SKM-1 (cell line): ENCODE results near the gene CFAP161.
A peak's percentile ranks its signal among the peaks of the same experiment; 100 is the strongest.
"Not testable (repeated sequence)": the region's sequence is repeated elsewhere in the genome, so short reads cannot be mapped to it uniquely, and the experiment has no call there.

Experiments
- DNase-seq: peaks from one replicate; lab custom pipeline; 2025; ENCODE audit not compliant: unreplicated experiment; lab: John Stamatoyannopoulos, UW

The CFAP161 gene

GRCh38 chr15:81106560-81106959, 27.5 kb upstream of the CFAP161 start:
- peak; percentile 42 for DNase-seq

DNA sequence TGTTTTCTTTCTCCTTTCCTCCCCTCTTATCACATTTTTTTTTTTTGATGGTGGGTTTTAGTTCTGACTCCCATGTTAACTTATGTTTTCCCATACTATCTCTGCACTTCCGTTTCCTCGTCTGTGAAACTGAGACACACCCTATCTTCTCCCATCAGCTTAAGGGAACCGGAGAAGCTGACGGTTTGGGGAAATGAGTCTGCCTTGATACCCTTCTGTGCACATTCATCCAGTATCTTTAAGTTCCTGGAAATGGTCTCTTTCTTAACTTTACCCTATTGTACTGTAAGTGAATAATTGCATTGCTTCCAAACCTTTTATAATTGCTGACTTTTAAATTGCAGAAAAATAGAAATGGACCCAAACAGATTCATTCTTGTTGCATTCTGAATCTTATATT, 26.2 kb upstream of the CFAP161 start:
- no peak for DNase-seq

DNA sequence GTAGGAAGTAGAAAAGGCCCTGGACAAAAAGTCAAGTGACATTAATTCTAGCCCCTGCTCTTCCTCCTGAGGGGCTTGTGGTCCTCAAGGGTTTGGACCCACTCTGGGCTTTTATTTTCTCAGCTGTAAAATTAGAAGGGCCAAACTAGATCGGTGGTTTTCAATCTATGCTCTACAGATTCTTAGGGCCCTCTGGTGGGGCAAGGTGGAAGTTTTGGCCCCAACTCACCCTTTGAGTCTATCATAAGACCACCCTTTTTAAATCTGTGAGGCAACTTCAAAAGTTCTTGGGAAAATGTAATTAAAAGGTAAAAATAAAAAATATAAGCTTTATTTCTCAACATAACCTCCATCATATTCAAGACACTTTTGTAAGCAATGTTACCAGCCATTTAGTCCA, 25.6 kb upstream of the CFAP161 start:
- DNase-seq, result no peak

DNA sequence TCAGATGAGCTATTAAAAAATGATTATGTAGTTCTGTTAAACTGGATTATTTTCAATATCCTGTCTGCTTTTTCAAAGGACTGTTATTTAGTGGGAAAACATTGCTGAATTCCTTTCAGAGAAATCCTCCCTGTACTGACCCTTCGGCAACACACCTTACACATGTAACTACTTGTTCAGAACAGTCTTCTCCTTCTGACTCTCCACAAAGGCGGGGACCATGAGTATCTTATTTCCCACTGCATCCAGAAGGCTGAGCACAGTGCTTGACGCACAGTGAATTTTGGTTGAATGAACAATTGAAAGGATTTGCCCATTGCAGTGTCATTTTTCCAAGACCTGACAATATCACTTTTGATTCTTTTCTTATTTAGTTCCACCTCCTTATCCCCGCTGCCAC, 23.1 kb upstream of the CFAP161 start:
- DNase-seq, result no peak

DNA sequence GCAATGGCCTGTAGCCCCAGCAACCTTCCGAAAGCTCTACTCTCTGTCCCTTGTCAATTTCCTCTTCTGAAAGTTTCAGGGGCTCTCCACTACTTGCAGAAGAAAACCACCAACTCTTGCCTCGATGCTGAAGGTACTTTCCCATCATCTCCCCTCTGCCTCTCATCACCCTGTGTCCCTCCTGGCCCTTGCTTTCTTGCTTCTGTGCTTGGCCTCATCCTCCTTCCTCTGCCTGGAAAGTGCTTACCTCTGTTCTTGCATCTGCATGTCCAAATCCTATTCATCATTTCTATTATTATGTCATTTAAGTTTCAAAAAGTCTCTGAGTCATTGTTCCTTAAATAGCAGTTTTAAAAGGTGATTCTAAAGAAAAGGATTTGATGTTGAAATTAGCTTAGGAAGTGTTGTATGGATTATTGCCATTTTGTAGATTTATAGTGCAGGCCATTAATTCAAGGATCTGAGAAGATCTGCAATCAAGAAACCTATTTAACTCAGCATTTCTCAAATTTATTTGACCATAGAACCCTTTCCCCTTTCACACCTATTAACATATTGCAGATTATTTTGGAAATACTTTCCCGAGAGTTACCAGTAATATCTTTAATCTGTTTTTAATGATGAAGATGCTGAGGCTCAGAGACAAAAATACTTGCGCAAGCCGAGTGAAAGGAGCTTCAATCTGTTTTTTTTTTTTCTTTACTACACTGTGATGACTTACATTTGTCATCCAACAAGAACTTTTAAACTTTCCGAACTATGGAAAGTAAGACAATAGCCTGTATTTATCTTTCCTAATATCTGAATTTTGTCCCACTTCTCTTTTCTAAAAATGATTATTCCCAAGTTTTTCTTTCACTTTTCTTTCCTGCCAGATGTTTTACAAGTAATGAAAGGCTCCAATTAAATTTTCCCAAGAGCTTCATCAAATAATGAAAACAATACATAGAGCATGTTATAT, 22.3 kb upstream of the CFAP161 start:
- DNase-seq, result no peak

DNA sequence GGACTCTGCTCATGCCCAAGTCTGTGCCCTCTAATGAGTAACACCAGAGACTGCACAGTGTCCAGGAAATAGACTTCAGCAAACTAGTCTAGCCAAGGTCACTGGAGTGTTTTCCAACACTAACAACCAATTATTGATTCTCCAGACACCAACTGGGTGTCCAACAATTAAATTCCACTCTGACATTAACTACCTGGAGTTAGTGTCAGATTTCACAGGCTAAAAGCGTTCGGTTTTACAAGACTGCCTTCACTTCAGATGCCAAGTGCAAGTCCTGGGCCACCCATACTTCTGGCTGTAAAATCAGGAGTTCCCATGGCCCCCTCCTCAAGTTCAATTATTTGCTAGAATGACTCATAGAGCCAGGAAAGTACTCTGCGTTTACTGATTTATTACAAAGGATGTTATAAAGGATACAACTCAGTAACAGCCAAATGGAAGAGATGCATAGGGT, 20.8 kb upstream of the CFAP161 start:
- no peak for DNase-seq

DNA sequence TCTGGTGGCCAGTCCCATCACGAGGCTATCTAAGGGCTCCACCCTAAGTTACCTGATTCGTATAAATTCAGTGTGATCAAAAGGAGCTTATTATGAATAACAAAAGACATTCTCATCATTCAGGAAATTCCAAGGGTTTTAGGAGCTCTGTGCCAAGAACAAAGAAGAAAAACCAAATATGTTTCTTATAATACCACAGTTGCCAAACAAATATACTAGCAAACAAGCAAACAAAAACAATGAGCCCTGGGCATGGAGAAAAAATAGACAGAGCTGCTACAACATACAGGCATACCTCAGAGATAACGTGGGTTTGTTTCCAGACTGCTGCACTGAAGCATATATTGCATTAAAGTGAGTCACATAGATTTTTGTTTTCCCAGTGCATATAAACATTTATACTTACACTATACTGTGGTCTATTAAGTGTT, 20.2 kb upstream of the CFAP161 start:
- no peak for DNase-seq

- peak; percentile 65 for DNase-seq
These were observed 18.8 kb upstream of the CFAP161 start for GRCh38 chr15:81115054-81115939.

GRCh38 chr15:81117136-81117535, 16.9 kb upstream of the CFAP161 start:
- DNase-seq, result no peak

- no peak for DNase-seq
These were observed 16.5 kb upstream of the CFAP161 start for GRCh38 chr15:81117581-81117980.

DNA sequence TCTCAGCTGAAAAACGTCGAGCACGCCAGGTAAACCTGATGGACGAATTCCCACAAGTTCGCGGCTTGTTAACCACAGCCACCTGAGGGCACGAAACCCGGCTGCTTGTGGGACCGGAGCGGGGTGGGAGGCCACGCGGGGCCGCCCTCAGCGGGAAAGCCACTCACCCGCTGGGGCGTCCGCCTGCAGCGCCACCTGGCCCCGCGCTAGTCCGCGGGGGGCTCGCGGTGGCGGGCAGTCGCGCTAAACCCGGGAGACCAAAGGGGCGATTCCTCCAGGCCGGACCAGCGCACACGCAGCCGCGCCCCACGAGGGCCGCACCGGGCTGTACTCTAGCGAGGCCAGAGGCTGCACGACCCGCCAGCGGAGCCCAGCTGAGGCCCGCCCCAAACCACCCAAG, 15.7 kb upstream of the CFAP161 start:
- no peak for DNase-seq

DNA sequence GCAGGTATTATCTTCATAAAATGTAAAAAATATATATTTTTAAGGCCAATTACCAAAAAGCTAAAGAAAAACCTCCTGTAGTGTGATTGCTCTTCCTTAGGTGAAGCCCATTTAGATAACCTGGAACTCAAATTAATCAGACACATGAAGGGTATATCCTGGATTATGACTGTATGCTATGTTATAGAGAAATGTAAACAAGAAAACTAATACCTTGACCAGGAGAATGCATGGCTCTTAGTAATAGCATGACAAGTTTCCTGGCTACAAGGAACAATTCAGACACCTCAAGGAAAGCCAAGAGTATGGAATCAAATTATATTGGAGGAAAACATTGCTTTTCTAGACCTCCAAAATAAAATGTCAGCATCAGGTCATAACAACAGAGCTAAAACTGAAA, 14.0 kb upstream of the CFAP161 start:
- no peak for DNase-seq

DNA sequence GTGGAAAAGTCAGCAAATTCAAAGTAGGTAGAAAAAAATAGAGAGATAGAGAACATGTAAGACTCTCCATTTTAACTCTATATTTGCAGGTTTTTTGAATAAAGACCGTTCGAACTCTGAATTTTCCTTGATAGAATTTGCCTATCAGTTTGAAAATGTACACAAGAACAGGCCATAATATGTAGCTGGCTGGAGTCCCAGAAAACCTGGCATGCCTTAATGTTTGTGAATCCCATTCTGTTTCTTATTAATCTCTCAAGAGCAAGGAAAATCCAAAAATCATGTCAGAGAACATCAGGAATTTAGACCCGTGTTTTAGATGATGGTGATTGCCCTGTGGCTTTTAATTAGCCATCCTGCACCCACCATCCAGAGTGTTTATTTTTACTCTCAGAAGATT, 7.2 kb upstream of the CFAP161 start:
- DNase-seq, result no peak

DNA sequence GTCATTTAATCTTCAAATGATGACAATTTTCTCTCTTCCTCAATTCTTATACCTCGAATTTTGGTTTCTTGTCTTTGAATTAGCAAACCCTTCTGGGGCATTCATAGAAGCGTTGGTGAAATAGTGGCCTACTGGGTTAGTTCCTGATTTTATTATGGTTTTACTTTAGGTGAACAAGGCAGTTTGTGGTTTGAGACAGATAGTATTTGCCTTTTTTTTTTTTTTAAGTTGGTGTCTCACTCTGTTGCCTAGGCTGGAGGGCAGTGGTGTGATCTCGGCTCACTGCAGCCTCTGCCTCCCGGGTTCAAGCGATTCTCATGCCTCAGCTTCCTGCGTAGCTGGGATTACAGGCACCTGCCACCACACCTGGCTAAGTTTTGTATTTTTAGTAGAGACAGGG, 7.4 kb downstream of the CFAP161 start:
- DNase-seq, result not testable (repeated sequence)

GRCh38 chr15:81146006-81146405, 11.9 kb downstream of the CFAP161 start:
- DNase-seq, result no peak

DNA sequence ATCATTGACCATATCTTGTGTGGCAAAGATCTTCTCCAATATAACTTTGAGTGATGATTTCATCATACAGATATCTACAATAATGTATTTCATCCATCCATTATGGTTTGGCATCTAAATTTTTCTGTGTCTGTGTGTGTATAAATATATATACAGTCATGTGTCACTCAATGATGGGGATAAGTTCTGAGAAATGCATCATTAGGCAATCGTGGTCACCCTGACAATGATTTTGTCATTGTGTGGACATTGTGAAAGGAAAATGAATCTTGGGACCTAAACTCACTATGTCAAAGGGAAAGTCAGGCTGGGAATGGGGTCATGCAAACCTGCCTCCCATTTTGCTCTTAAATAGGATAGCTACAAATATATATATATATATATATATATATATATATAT, 12.4 kb downstream of the CFAP161 start:
- DNase-seq, result no peak

GRCh38 chr15:81151389-81151788, 17.3 kb downstream of the CFAP161 start:
- no peak for DNase-seq

DNA sequence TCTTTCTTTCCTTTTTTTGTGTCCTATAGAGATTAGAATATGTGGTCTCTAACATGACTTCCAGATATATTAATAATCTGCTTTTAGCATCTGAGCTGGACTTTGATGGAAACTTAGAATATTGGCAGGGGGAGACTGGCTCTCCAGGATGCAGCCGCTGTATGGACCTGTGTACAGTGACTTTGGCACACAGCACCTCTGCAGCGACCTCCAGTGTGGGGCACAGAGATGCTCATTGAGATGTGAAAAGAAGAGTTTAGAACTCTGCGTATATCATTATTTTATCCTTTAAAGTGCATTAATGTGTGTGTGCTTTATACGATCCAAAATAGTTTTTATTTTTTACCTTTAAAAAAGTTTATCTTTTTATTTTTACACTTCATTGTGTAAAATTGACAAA, 18.3 kb downstream of the CFAP161 start:
- DNase-seq, result no peak

DNA sequence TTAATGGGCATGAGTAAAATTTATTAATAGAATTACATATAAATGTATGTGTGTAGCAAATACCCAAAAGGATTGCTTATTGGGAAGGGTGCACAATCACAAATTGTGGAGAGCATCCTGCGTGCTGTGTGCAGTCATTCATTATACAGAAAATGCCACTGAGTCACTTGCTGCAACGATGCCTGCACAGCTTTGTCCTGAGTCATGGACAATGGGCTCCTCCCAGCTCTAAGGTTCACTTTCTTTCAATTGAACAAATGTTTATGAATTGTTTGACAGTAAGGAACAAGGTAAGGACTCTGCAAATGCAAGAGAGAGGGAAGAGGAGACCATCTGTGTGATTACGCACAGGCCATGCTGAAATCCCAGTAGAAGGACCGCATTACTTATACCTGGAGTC, 18.7 kb downstream of the CFAP161 start:
- no peak for DNase-seq

- DNase-seq, result peak; percentile 33
These were observed 21.5 kb downstream of the CFAP161 start for GRCh38 chr15:81155375-81156218.

- DNase-seq, result no peak
These were observed 22.3 kb downstream of the CFAP161 start for GRCh38 chr15:81156324-81156723.
